ENCODE results near the gene TNNT3.
"Not testable (repeated sequence)": the region's sequence is repeated elsewhere in the genome, so short reads cannot be mapped to it uniquely, and the experiment has no call there.

DNA sequence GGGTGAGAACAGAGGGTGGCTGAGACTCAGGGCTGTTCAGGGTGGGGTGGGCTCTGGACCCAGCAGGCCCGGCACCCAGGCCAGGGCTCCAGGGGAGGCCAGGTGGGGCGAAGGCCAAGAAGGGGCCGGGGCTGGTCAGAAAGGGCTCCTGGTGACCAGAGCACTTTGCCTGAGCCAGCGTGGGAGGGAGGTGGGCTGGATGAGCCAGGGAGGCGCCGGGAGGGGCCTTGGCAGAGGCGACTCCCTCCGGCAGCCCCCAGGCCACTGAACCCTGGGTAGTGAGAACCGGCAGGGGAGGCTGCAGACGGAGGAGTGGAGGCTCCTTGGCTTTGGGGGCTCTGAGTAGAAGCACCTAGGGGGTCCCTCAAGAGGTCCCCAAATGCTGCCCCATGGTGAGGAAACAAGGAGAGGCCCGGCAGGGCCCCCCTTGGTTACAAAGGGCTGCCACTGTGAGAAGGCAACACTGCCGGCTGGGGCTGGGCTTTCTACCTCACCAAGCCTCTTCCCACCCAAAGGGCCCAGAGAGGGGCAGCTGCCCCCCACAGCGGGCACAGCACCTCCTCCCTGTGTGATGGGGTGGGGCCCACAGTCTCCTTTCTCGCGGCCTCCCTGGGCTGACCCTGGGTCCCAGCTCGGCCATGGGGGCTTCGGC is 44.9 kb upstream of the TNNT3 start:
- TF ChIP-seq POLR2A (IDR thresholded peaks at IDR 0.05; ENCODE audit: low read length); GATA1 (IDR thresholded peaks at IDR 0.05; ENCODE audit: low read depth, low read length): not testable (repeated sequence)
